A549 (cell line): ENCODE measurements around the gene POLK. TPM values are rescaled to one million over a fixed set of nuclear protein-coding genes. Genes with fewer than 3 reads are reported as not detected.

ENCODE experiments used
- ATAC-seq, 2 experiments: fragments of 200-7000 bp in 1 of 2; fragments of >200 bp in 1 of 2; cut with Nextera tagmentation in 1 of 2; cut with Tn5 transposase in 1 of 2; 3 replicates each; pipeline versions ENCODE4 v1.8.0 to v1.9.1; 2018 to 2020; ENCODE audit warnings: mild to moderate bottlenecking in 1 of 2, moderate library complexity in 1 of 2
- CTCF ChIA-PET: fragments of 300-600 bp; sonication (Branson Sonifier 250); formaldehyde crosslinking; extraction: SDS; loops from one replicate; lab custom pipeline; 2021; ENCODE audit warnings: antibody characterized with exemption, inconsistent platforms; lab: Yijun Ruan, JAX
- POLR2A ChIA-PET: fragments of 350-600 bp; formaldehyde crosslinking; extraction: SDS; loops from one replicate; lab custom pipeline; 2021; ENCODE audit warnings: antibody characterized with exemption, inconsistent platforms; lab: Yijun Ruan, JAX
- DNase-seq, 2 experiments: peaks; one replicate each; pipeline versions ENCODE4 v3.0.0 to v3.0.0-alpha.2; 2011 to 2016; ENCODE audit warnings: low read depth in 1 of 2, low spot score in 1 of 2
- FAIRE-seq: peaks from 2 replicates; lab custom pipeline; 2011; peaks lifted over from hg19 to GRCh38; lab: Jason Lieb, UNC
- H3K27ac ChIP-seq, 2 experiments: fragments of >200 bp; sonication (Bioruptor Twin); formaldehyde crosslinking; 3 replicates each; pipeline ENCODE4 v1.5.1; 2016 to 2017
- H3K4me1 ChIP-seq: fragments of >200 bp; sonication (Bioruptor Twin); formaldehyde crosslinking; 3 replicates; pipeline ENCODE4 v1.6.1; 2016
- H3K4me2 ChIP-seq: fragments of >200 bp; sonication (Bioruptor Twin); formaldehyde crosslinking; 3 replicates; pipeline ENCODE4 v1.6.1; 2016
- H3K4me3 ChIP-seq: fragments of >200 bp; sonication (Bioruptor Twin); formaldehyde crosslinking; 3 replicates; pipeline ENCODE4 v1.5.1; 2016
- H3K9me3 ChIP-seq: fragments of >200 bp; sonication (Bioruptor Twin); formaldehyde crosslinking; 3 replicates; pipeline ENCODE4 v1.6.1; 2016
- BCL3 ChIP-seq: fragments of >200 bp; sonication (Bioruptor Twin); formaldehyde crosslinking; IDR thresholded peaks from 3 replicates; pipeline ENCODE4 v1.6.1; 2016
- CBX2 ChIP-seq: fragments of 200-600 bp; sonication (generic); IDR thresholded peaks from 2 replicates; pipeline ENCODE4 v1.6.1; 2016; ENCODE audit warnings: low read depth, mild to moderate bottlenecking, borderline replicate concordance
- CHD2 ChIP-seq: fragments of 150-350 bp; IDR thresholded peaks from 2 replicates; pipeline ENCODE4 v1.6.1; 2014; ENCODE audit warnings: low read length; ENCODE audit not compliant: partially characterized antibody
- CTCF ChIP-seq: fragments of >200 bp; sonication (Bioruptor Twin); formaldehyde crosslinking; IDR thresholded peaks from 3 replicates; pipeline ENCODE4 v1.5.1; 2016
- EHF ChIP-seq: fragments of 250-450 bp; sonication (Bioruptor Pico); IDR thresholded peaks from 2 replicates; pipeline ENCODE4 v1.5.0; 2020; ENCODE audit warnings: mild to moderate bottlenecking
- FOSL2 ChIP-seq, 2 experiments: fragments of 450-650 bp in 1 of 2; fragments of >200 bp in 1 of 2; sonication (Bioruptor Twin) in 1 of 2; formaldehyde crosslinking; IDR thresholded peaks; 2 replicates each; pipeline versions ENCODE4 v1.5.0 to v1.6.1; 2016 to 2020; ENCODE audit warnings: mild to moderate bottlenecking in 1 of 2, moderate library complexity in 1 of 2
- FOXS1 ChIP-seq: fragments of 250-450 bp; sonication (Bioruptor Pico); IDR thresholded peaks from 2 replicates; pipeline ENCODE4 v1.5.0; 2020; ENCODE audit warnings: mild to moderate bottlenecking, moderate library complexity
- GATA3 ChIP-seq: IDR thresholded peaks from 2 replicates; pipeline ENCODE4 v1.6.1; 2012; ENCODE audit warnings: borderline replicate concordance
- MAZ ChIP-seq: fragments of 150-350 bp; IDR thresholded peaks from 2 replicates; pipeline ENCODE4 v1.6.1; 2014; ENCODE audit warnings: antibody characterized with exemption, low read depth, low read length, borderline replicate concordance
- NR3C1 ChIP-seq: fragments of >200 bp; sonication (Bioruptor Twin); formaldehyde crosslinking; IDR thresholded peaks from 3 replicates; pipeline ENCODE4 v1.6.1; 2017
- POLR2AphosphoS2 ChIP-seq: conservative IDR thresholded peaks from 2 replicates; pipeline ENCODE4 v1.6.1; 2012; ENCODE audit warnings: low read length, improper control_type of control experiment, inconsistent platforms
- RARB ChIP-seq: fragments of 250-450 bp; sonication (Bioruptor Pico); IDR thresholded peaks from 2 replicates; pipeline ENCODE4 v1.8.0; 2021; ENCODE audit warnings: mild to moderate bottlenecking, moderate library complexity
- RNF2 ChIP-seq: fragments of 200-600 bp; sonication (generic); IDR thresholded peaks from 2 replicates; pipeline ENCODE4 v1.6.1; 2016; ENCODE audit warnings: low read depth, mild to moderate bottlenecking, antibody characterized with exemption, moderate library complexity, borderline replicate concordance
- SMC3 ChIP-seq: fragments of >200 bp; sonication (Bioruptor Twin); formaldehyde crosslinking; IDR thresholded peaks from 3 replicates; pipeline ENCODE4 v1.6.1; 2018; ENCODE audit warnings: inconsistent platforms
- TFCP2L1 ChIP-seq: fragments of 250-450 bp; sonication (Bioruptor Pico); IDR thresholded peaks from 2 replicates; pipeline ENCODE4 v1.5.0; 2021; ENCODE audit warnings: mild to moderate bottlenecking
- TP53 ChIP-seq: fragments of 250-450 bp; sonication (Bioruptor Pico); IDR thresholded peaks from 2 replicates; pipeline ENCODE4 v1.5.0; 2021; ENCODE audit warnings: mild to moderate bottlenecking, moderate library complexity
- WGBS: methylation state at CpG from one replicate; pipeline ENCODE4 v1.1.6; 2017; ENCODE audit errors: missing lambda C conversion rate; 5-methylcytosine and 5-hydroxymethylcytosine counted together
- polyA plus RNA-seq, 4 experiments: library from polyadenylated mRNA; depleted of rRNA in 3 of 4; stranded (reverse); fragments of >200 nt; fragmentation: RNase III in 1 of 4; extraction: RNeasy Plus Mini Kit Qiagen cat#74134 plus additional on column Dnase treatment in 1 of 4; gene quantifications; 2 replicates in 3 of 4; 3 replicates in 1 of 4; pipeline ENCODE4 v1.2.3, GENCODE V29; 2011 to 2017
- TF ChIP-seq, protein P1 (sequence below): fragments of 250-450 bp; sonication (Bioruptor Pico); IDR thresholded peaks from 2 replicates; pipeline ENCODE4 v1.5.0; 2021; ENCODE audit warnings: mild to moderate bottlenecking, moderate library complexity, borderline replicate concordance
- TF ChIP-seq, protein P2 (sequence below): fragments of 150-350 bp; IDR thresholded peaks from 2 replicates; pipeline ENCODE4 v1.6.1; 2014; ENCODE audit warnings: low read depth, mild to moderate bottlenecking, low read length
- TF ChIP-seq, protein P3 (sequence below): fragments of 250-450 bp; sonication (Bioruptor Pico); IDR thresholded peaks from 2 replicates; pipeline ENCODE4 v1.5.0; 2020; ENCODE audit warnings: low read depth, mild to moderate bottlenecking, moderate library complexity
- TF ChIP-seq, protein P4 (sequence below): IDR thresholded peaks from 2 replicates; pipeline ENCODE4 v1.6.1; 2012

The POLK gene
- polyA plus RNA-seq, 2 of the 4 experiments (the other 2 are of a cell fraction): 10.9 to 39.8 TPM

GRCh38 chr5:75612226-75612569 lies 100.5 kb downstream of the POLK start:
- peak overlapping the region; percentile 80 for H3K4me2 ChIP-seq
- H3K4me1 ChIP-seq: peaks cover 12% of the 10 kb centered on the region
- TF ChIP-seq, protein P1, sequence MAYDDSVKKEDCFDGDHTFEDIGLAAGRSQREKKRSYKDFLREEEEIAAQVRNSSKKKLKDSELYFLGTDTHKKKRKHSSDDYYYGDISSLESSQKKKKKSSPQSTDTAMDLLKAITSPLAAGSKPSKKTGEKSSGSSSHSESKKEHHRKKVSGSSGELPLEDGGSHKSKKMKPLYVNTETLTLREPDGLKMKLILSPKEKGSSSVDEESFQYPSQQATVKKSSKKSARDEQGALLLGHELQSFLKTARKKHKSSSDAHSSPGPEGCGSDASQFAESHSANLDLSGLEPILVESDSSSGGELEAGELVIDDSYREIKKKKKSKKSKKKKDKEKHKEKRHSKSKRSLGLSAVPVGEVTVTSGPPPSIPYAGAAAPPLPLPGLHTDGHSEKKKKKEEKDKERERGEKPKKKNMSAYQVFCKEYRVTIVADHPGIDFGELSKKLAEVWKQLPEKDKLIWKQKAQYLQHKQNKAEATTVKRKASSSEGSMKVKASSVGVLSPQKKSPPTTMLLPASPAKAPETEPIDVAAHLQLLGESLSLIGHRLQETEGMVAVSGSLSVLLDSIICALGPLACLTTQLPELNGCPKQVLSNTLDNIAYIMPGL: no peak
- no peak for TF ChIP-seq TFCP2L1 (CRISPR knock-in tag)
- no peak for TF ChIP-seq MAZ
- no peak for TF ChIP-seq CTCF
- TF ChIP-seq, protein P2, sequence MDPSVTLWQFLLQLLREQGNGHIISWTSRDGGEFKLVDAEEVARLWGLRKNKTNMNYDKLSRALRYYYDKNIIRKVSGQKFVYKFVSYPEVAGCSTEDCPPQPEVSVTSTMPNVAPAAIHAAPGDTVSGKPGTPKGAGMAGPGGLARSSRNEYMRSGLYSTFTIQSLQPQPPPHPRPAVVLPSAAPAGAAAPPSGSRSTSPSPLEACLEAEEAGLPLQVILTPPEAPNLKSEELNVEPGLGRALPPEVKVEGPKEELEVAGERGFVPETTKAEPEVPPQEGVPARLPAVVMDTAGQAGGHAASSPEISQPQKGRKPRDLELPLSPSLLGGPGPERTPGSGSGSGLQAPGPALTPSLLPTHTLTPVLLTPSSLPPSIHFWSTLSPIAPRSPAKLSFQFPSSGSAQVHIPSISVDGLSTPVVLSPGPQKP: no peak
- no peak for TF ChIP-seq BCL3
- no peak for TF ChIP-seq CBX2
- no peak for TF ChIP-seq NR3C1
- no peak for TF ChIP-seq FOSL2 (IDR thresholded peaks at IDR 0.05)
- no peak for TF ChIP-seq FOSL2 (CRISPR knock-in tag; IDR thresholded peaks at IDR 0.05)
- no peak for TF ChIP-seq RNF2
- TF ChIP-seq TP53: no peak
- TF ChIP-seq, protein P3, sequence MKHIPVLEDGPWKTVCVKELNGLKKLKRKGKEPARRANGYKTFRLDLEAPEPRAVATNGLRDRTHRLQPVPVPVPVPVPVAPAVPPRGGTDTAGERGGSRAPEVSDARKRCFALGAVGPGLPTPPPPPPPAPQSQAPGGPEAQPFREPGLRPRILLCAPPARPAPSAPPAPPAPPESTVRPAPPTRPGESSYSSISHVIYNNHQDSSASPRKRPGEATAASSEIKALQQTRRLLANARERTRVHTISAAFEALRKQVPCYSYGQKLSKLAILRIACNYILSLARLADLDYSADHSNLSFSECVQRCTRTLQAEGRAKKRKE (CRISPR knock-in tag): no peak
- no peak for TF ChIP-seq SMC3
- TF ChIP-seq CHD2: no peak
- TF ChIP-seq, protein P4, sequence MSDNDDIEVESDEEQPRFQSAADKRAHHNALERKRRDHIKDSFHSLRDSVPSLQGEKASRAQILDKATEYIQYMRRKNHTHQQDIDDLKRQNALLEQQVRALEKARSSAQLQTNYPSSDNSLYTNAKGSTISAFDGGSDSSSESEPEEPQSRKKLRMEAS: no peak
- no peak for TF ChIP-seq GATA3
- TF ChIP-seq FOXS1 (CRISPR knock-in tag): no peak
- no peak for TF ChIP-seq EHF (CRISPR knock-in tag)
- TF ChIP-seq RARB (CRISPR knock-in tag): no peak
- TF ChIP-seq POLR2AphosphoS2: no peak
- TF ChIP-seq, all 56 proteins: peak for 0
- 51% methylated on average over 12 of the region's 12 CpGs for WGBS
- ChIA-PET POLR2A (interaction anchor here (0.7 kb wide), 1 partner anchor 57 kb away, joined by 3 read pairs; no protein-coding TSS in a partner anchor), CTCF (interaction anchor here (1.3 kb wide), 1 partner anchor 71 kb away, joined by 3 read pairs; no protein-coding TSS in a partner anchor)
- H3K4me3 ChIP-seq: peak overlapping the region; percentile 68
- peak overlapping the region; percentile 88 to 98; a peak in 5 of 6 replicates for H3K27ac ChIP-seq
- no peak for FAIRE-seq
- DNase-seq: no peak
- peak in 1 of 2 experiments; percentile 14; a peak in 2 of 6 replicates for ATAC-seq
- no peaks in the 10 kb centered on the region for H3K9me3 ChIP-seq
